WI38 (cell line): Measurements from ENCODE around the gene SIRT7.
"Not testable (repeated sequence)": the region's sequence is repeated elsewhere in the genome, so short reads cannot be mapped to it uniquely, and the experiment has no call there.

Experiments
- H3K4me3 ChIP-seq: 2 replicates; pipeline ENCODE4 v1.5.1; 2011; ENCODE audit warnings: low read depth, mild to moderate bottlenecking, control low read depth, low read length
- CTCF ChIP-seq: IDR thresholded peaks from 2 replicates; pipeline ENCODE4 v1.5.1; 2012; ENCODE audit warnings: low read depth, mild to moderate bottlenecking, control low read depth, low read length

SIRT7 gene

GRCh38 chr17:81918832-81919545 is 1.0 kb upstream of the SIRT7 start:
- H3K4me3 ChIP-seq: no peak overlapping the region
- no peak for TF ChIP-seq CTCF

GRCh38 chr17:81918333-81918669 is 325 bp upstream of the SIRT7 start:
- not testable (repeated sequence) for H3K4me3 ChIP-seq

GRCh38 chr17:81916234-81917001 is 1.6 kb downstream of the SIRT7 start:
- TF ChIP-seq CTCF: no peak
- H3K4me3 ChIP-seq: peak overlapping the region; percentile 66

GRCh38 chr17:81915331-81915730 is 2.6 kb downstream of the SIRT7 start:
- no peak for TF ChIP-seq CTCF
- H3K4me3 ChIP-seq: no peak overlapping the region

- H3K4me3 ChIP-seq: no peak overlapping the region
- TF ChIP-seq CTCF: no peak
Observed at GRCh38 chr17:81914103-81914850, 3.7 kb downstream of the SIRT7 start.

- no peak for TF ChIP-seq CTCF
Observed at GRCh38 chr17:81913394-81914102, 4.4 kb downstream of the SIRT7 start.

GRCh38 chr17:81912441-81913309 is 5.3 kb downstream of the SIRT7 start:
- TF ChIP-seq CTCF: no peak
- no peak overlapping the region for H3K4me3 ChIP-seq

More at GRCh38 chr17:81913394-81914102, 4.4 kb downstream of the SIRT7 start:
- H3K4me3 ChIP-seq: no peak overlapping the region
